Stimulated activated CD4-positive, alpha-beta T cell treated with anti-CD3 and anti-CD28 coated beads, Interleukin-4, amount 100 ng/mL, for 1 hour (primary cell): ENCODE results near the gene GADD45B.
"Not testable (repeated sequence)": the region's sequence is repeated elsewhere in the genome, so short reads cannot be mapped to it uniquely, and the experiment has no call there.

Experiments used
- DNase-seq: peaks from one replicate; pipeline ENCODE4 v3.0.0-alpha.2; 2020

The GADD45B gene

GRCh38 chr19:2469915-2470200, 6.1 kb upstream of the GADD45B start:
- DNase-seq = not testable (repeated sequence)

- peak; percentile 95 for DNase-seq
Observed at GRCh38 chr19:2474232-2475017, 1.5 kb upstream of the GADD45B start.

GRCh38 chr19:2475018-2475701, 767 bp upstream of the GADD45B start:
- peak; percentile 66 for DNase-seq

GRCh38 chr19:2476451-2477140, 669 bp downstream of the GADD45B start:
- peak; percentile 77 for DNase-seq

- DNase-seq = peak; percentile 43
Observed at GRCh38 chr19:2477141-2477710, 1.3 kb downstream of the GADD45B start.

- no peak for DNase-seq
Observed at GRCh38 chr19:2477732-2478191, 1.8 kb downstream of the GADD45B start.

GRCh38 chr19:2478278-2478755, 2.4 kb downstream of the GADD45B start:
- peak; percentile 50 for DNase-seq

GRCh38 chr19:2478756-2479555, 3.0 kb downstream of the GADD45B start:
- DNase-seq = peak; percentile 75

- no peak for DNase-seq
Observed at GRCh38 chr19:2479556-2480194, 3.7 kb downstream of the GADD45B start.

- DNase-seq = no peak
Observed at GRCh38 chr19:2481466-2481865, 5.5 kb downstream of the GADD45B start.

- DNase-seq = no peak
Observed at GRCh38 chr19:2482354-2483038, 6.6 kb downstream of the GADD45B start.

- no peak for DNase-seq
Observed at GRCh38 chr19:2483084-2483483, 7.2 kb downstream of the GADD45B start.

- DNase-seq = no peak
Observed at GRCh38 chr19:2483484-2484151, 7.7 kb downstream of the GADD45B start.

GRCh38 chr19:2484178-2484937, 8.4 kb downstream of the GADD45B start:
- DNase-seq = no peak

- no peak for DNase-seq
Observed at GRCh38 chr19:2485428-2485827, 9.5 kb downstream of the GADD45B start.

- DNase-seq = no peak
Observed at GRCh38 chr19:2487090-2487489, 11.2 kb downstream of the GADD45B start.

GRCh38 chr19:2487842-2488241, 11.9 kb downstream of the GADD45B start:
- DNase-seq = no peak

- no peak for DNase-seq
Observed at GRCh38 chr19:2488405-2488941, 12.5 kb downstream of the GADD45B start.

- DNase-seq = peak; percentile 11
Observed at GRCh38 chr19:2488942-2489731, 13.2 kb downstream of the GADD45B start.
